A549 (cell line): ENCODE measurements around the gene CHN1.

Experiments used
- EHMT2 ChIP-seq: fragments of 200-600 bp; sonication (generic); IDR thresholded peaks from 2 replicates; pipeline ENCODE4 v1.6.1; 2016; ENCODE audit warnings: antibody characterized with exemption, low read depth, mild to moderate bottlenecking, moderate library complexity
- JUNB ChIP-seq: fragments of >200 bp; sonication (Bioruptor Twin); formaldehyde crosslinking; IDR thresholded peaks from 2 replicates; pipeline ENCODE4 v1.6.1; 2016
- POLR2A ChIP-seq: IDR thresholded peaks from 2 replicates; pipeline ENCODE4 v1.6.1; 2012; ENCODE audit warnings: mild to moderate bottlenecking, low read length
- RFX5 ChIP-seq: fragments of 450-650 bp; IDR thresholded peaks from 2 replicates; pipeline ENCODE4 v1.7.1; 2014; ENCODE audit warnings: antibody characterized with exemption, mild to moderate bottlenecking, moderate library complexity
- SMC3 ChIP-seq: fragments of >200 bp; sonication (Bioruptor Twin); formaldehyde crosslinking; IDR thresholded peaks from 3 replicates; pipeline ENCODE4 v1.6.1; 2018; ENCODE audit warnings: inconsistent platforms
- SREBF2 ChIP-seq: fragments of 450-650 bp; IDR thresholded peaks from 2 replicates; pipeline ENCODE4 v1.6.1; 2014; ENCODE audit warnings: mild to moderate bottlenecking, moderate library complexity
- TFCP2L1 ChIP-seq: fragments of 250-450 bp; sonication (Bioruptor Pico); IDR thresholded peaks from 2 replicates; pipeline ENCODE4 v1.5.0; 2021; ENCODE audit warnings: mild to moderate bottlenecking
- TF ChIP-seq, protein P1 (sequence below): fragments of 250-450 bp; sonication (Bioruptor Pico); IDR thresholded peaks from 2 replicates; pipeline ENCODE4 v1.5.0; 2021; ENCODE audit warnings: mild to moderate bottlenecking, moderate library complexity, borderline replicate concordance
- TF ChIP-seq, protein P2 (sequence below): fragments of >200 bp; sonication (Bioruptor Twin); formaldehyde crosslinking; IDR thresholded peaks from 3 replicates; pipeline ENCODE4 v1.5.1; 2016
- TF ChIP-seq, protein P3 (sequence below): fragments of 150-350 bp; IDR thresholded peaks from 2 replicates; pipeline ENCODE4 v1.6.1; 2014; ENCODE audit warnings: low read depth, mild to moderate bottlenecking, low read length
- TF ChIP-seq, protein P4 (sequence below): IDR thresholded peaks from 2 replicates; pipeline ENCODE4 v1.6.1; 2012

DNA sequence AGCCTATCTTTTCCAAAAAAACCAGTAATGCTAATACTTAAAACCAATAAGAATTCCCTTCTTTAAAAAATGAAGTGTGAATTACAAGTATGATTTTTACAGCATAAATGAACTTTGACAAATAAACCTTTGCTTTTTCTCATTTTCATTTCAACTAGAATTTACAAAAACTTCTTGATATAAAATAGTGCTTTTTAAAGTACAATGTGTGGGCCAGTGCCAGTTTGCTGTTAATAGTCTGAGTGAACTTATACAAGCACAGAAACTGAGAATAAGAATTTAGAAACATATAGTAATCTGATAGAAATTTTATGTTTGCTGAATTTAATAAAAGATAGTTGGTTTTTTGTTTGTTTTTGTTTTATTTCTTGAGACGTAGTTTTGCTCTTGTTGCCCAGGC lies 197.2 kb downstream of the CHN1 start:
- TF ChIP-seq, protein P1, sequence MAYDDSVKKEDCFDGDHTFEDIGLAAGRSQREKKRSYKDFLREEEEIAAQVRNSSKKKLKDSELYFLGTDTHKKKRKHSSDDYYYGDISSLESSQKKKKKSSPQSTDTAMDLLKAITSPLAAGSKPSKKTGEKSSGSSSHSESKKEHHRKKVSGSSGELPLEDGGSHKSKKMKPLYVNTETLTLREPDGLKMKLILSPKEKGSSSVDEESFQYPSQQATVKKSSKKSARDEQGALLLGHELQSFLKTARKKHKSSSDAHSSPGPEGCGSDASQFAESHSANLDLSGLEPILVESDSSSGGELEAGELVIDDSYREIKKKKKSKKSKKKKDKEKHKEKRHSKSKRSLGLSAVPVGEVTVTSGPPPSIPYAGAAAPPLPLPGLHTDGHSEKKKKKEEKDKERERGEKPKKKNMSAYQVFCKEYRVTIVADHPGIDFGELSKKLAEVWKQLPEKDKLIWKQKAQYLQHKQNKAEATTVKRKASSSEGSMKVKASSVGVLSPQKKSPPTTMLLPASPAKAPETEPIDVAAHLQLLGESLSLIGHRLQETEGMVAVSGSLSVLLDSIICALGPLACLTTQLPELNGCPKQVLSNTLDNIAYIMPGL (CRISPR knock-in tag) = no peak
- TF ChIP-seq RFX5 (no peak), SMC3 (no peak), POLR2A (no peak), TFCP2L1 (CRISPR knock-in tag) (no peak), JUNB (no peak), SREBF2 (no peak), EHMT2 (no peak)
- TF ChIP-seq, protein P2, sequence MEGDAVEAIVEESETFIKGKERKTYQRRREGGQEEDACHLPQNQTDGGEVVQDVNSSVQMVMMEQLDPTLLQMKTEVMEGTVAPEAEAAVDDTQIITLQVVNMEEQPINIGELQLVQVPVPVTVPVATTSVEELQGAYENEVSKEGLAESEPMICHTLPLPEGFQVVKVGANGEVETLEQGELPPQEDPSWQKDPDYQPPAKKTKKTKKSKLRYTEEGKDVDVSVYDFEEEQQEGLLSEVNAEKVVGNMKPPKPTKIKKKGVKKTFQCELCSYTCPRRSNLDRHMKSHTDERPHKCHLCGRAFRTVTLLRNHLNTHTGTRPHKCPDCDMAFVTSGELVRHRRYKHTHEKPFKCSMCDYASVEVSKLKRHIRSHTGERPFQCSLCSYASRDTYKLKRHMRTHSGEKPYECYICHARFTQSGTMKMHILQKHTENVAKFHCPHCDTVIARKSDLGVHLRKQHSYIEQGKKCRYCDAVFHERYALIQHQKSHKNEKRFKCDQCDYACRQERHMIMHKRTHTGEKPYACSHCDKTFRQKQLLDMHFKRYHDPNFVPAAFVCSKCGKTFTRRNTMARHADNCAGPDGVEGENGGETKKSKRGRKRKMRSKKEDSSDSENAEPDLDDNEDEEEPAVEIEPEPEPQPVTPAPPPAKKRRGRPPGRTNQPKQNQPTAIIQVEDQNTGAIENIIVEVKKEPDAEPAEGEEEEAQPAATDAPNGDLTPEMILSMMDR = no peak
- TF ChIP-seq, protein P3, sequence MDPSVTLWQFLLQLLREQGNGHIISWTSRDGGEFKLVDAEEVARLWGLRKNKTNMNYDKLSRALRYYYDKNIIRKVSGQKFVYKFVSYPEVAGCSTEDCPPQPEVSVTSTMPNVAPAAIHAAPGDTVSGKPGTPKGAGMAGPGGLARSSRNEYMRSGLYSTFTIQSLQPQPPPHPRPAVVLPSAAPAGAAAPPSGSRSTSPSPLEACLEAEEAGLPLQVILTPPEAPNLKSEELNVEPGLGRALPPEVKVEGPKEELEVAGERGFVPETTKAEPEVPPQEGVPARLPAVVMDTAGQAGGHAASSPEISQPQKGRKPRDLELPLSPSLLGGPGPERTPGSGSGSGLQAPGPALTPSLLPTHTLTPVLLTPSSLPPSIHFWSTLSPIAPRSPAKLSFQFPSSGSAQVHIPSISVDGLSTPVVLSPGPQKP = no peak
- TF ChIP-seq, protein P4, sequence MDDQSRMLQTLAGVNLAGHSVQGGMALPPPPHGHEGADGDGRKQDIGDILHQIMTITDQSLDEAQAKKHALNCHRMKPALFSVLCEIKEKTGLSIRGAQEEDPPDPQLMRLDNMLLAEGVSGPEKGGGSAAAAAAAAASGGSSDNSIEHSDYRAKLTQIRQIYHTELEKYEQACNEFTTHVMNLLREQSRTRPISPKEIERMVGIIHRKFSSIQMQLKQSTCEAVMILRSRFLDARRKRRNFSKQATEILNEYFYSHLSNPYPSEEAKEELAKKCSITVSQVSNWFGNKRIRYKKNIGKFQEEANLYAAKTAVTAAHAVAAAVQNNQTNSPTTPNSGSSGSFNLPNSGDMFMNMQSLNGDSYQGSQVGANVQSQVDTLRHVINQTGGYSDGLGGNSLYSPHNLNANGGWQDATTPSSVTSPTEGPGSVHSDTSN = no peak
